ENCODE data around the gene BNIP3.

DNA sequence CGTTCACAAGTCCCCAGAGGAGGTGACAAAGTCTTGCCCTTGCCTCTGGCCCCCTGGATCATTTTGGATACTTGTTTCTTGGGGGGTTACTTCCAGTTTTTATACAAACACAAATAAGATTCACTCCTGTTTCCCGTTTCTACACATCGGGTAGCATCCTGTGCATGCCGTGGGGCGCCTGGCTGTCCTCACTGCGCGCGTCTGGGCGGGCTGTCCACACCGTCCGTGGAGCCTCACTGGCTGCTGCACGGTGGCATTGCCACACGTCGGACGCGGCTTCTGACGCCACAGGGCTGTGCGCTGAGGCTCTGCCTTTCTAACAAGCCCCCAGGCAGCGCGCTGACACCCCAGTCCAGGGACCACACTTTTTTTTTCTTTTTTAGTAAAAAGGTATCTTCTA is 18.4 kb downstream of the BNIP3 start:
- TF ChIP-seq, protein P1, sequence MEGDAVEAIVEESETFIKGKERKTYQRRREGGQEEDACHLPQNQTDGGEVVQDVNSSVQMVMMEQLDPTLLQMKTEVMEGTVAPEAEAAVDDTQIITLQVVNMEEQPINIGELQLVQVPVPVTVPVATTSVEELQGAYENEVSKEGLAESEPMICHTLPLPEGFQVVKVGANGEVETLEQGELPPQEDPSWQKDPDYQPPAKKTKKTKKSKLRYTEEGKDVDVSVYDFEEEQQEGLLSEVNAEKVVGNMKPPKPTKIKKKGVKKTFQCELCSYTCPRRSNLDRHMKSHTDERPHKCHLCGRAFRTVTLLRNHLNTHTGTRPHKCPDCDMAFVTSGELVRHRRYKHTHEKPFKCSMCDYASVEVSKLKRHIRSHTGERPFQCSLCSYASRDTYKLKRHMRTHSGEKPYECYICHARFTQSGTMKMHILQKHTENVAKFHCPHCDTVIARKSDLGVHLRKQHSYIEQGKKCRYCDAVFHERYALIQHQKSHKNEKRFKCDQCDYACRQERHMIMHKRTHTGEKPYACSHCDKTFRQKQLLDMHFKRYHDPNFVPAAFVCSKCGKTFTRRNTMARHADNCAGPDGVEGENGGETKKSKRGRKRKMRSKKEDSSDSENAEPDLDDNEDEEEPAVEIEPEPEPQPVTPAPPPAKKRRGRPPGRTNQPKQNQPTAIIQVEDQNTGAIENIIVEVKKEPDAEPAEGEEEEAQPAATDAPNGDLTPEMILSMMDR (IDR thresholded peaks at IDR 0.05) = no peak
- no peak for TF ChIP-seq IRF2 (CRISPR knock-in tag; IDR thresholded peaks at IDR 0.05; ENCODE audit: borderline replicate concordance, low read depth)
- TF ChIP-seq NFYB (CRISPR knock-in tag; conservative IDR thresholded peaks at IDR 0.05; ENCODE audit: low read depth) = no peak
- TF ChIP-seq, protein P2, sequence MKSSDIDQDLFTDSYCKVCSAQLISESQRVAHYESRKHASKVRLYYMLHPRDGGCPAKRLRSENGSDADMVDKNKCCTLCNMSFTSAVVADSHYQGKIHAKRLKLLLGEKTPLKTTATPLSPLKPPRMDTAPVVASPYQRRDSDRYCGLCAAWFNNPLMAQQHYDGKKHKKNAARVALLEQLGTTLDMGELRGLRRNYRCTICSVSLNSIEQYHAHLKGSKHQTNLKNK (CRISPR knock-in tag; IDR thresholded peaks at IDR 0.05) = no peak
- TF ChIP-seq, protein P3, sequence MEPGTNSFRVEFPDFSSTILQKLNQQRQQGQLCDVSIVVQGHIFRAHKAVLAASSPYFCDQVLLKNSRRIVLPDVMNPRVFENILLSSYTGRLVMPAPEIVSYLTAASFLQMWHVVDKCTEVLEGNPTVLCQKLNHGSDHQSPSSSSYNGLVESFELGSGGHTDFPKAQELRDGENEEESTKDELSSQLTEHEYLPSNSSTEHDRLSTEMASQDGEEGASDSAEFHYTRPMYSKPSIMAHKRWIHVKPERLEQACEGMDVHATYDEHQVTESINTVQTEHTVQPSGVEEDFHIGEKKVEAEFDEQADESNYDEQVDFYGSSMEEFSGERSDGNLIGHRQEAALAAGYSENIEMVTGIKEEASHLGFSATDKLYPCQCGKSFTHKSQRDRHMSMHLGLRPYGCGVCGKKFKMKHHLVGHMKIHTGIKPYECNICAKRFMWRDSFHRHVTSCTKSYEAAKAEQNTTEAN (CRISPR knock-in tag; IDR thresholded peaks at IDR 0.05) = no peak
- no peak for TF ChIP-seq JAZF1 (CRISPR knock-in tag; IDR thresholded peaks at IDR 0.05)

All from WTC11 (cell line).